Measurements from ENCODE around the gene NCOA1.

DNA sequence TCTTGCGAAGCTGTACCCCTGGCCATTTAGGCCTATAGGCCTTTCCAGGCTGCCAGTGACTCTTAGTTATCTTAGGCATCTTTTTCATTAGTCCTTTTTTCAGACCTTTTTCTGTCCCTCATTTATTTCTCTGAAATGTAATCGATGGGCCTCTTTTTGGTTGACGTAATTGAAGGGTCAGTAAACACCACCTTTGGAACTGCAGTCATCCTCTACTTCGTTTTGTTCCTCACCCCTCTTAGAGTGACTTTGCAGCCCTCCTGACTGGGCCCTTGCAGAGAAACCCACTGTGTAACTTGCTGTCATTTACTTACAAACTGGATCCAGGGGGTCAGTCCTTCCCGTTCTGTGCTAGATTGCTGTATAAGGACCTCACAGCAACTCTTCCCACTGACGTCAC, 325.4 kb downstream of the NCOA1 start:
- no peak for TF ChIP-seq TEAD4 (IDR thresholded peaks at IDR 0.05; ENCODE audit: borderline replicate concordance, insufficient read depth)
- TF ChIP-seq, protein P1, sequence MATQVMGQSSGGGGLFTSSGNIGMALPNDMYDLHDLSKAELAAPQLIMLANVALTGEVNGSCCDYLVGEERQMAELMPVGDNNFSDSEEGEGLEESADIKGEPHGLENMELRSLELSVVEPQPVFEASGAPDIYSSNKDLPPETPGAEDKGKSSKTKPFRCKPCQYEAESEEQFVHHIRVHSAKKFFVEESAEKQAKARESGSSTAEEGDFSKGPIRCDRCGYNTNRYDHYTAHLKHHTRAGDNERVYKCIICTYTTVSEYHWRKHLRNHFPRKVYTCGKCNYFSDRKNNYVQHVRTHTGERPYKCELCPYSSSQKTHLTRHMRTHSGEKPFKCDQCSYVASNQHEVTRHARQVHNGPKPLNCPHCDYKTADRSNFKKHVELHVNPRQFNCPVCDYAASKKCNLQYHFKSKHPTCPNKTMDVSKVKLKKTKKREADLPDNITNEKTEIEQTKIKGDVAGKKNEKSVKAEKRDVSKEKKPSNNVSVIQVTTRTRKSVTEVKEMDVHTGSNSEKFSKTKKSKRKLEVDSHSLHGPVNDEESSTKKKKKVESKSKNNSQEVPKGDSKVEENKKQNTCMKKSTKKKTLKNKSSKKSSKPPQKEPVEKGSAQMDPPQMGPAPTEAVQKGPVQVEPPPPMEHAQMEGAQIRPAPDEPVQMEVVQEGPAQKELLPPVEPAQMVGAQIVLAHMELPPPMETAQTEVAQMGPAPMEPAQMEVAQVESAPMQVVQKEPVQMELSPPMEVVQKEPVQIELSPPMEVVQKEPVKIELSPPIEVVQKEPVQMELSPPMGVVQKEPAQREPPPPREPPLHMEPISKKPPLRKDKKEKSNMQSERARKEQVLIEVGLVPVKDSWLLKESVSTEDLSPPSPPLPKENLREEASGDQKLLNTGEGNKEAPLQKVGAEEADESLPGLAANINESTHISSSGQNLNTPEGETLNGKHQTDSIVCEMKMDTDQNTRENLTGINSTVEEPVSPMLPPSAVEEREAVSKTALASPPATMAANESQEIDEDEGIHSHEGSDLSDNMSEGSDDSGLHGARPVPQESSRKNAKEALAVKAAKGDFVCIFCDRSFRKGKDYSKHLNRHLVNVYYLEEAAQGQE (IDR thresholded peaks at IDR 0.05; ENCODE audit: low read depth, low read length) = no peak
